K562 (cell line): ENCODE measurements around the gene RGS6. TPM values are rescaled to one million over a fixed set of nuclear protein-coding genes. Genes with fewer than 3 reads are reported as not detected.

Experiments used
- ATAC-seq: fragments of 200-7000 bp; cut with Tn5 transposase; 3 replicates; pipeline ENCODE4 v1.9.1; 2020; ENCODE audit warnings: moderate library complexity
- BruUV-seq: library from RNA; stranded (reverse); fragments of 400-500 nt; replicated peaks from 2 replicates; lab custom pipeline; 2021; lab: Mats Ljungman, UMichigan
- CTCF ChIA-PET: fragments of 300-600 bp; formaldehyde crosslinking; extraction: SDS; loops from one replicate; lab custom pipeline; 2021; ENCODE audit warnings: low intra/inter-chr PET ratio; lab: Yijun Ruan, JAX
- POLR2A ChIA-PET: fragments of 300-600, 350-650 bp; sonication (Branson Sonifier 250); formaldehyde crosslinking; extraction: SDS; loops from one replicate; lab custom pipeline; 2021; ENCODE audit warnings: antibody characterized with exemption, inconsistent platforms; lab: Yijun Ruan, JAX
- DNase-seq, 4 experiments: peaks; one replicate each; pipeline versions ENCODE4 v3.0.0 to v3.0.0-alpha.2; 2011 to 2018; ENCODE audit warnings: low spot score in 3 of 4, mixed read lengths in 3 of 4; ENCODE audit errors: extremely low read depth in 1 of 4
- FAIRE-seq: peaks from 2 replicates; lab custom pipeline; 2011; peaks lifted over from hg19 to GRCh38; lab: Jason Lieb, UNC
- H2AFZ ChIP-seq: 2 replicates; pipeline ENCODE4 v1.6.0; 2011; ENCODE audit warnings: low read depth, low read length, control low read depth, inconsistent platforms
- H3K27ac ChIP-seq: fragments of 200-600 bp; 3 replicates; pipeline ENCODE4 v1.8.0; 2011; ENCODE audit warnings: low read depth, mild to moderate bottlenecking, control low read depth, inconsistent platforms, low read length, moderate library complexity, mixed read lengths; ENCODE audit errors: extremely low read depth
- H3K27me3 ChIP-seq, 2 experiments: fragments of 300-600 bp in 1 of 2; 2 replicates in 1 of 2; 3 replicates in 1 of 2; pipeline versions ENCODE4 v1.6.0 to v1.8.0; 2011; ENCODE audit warnings: inconsistent platforms in 2 of 2, low read length in 2 of 2, mild to moderate bottlenecking in 1 of 2, mixed read lengths in 1 of 2, moderate library complexity in 1 of 2; ENCODE audit not compliant: control insufficient read depth in 2 of 2, insufficient read depth in 2 of 2
- H3K36me3 ChIP-seq: fragments of 300-600 bp; 3 replicates; pipeline ENCODE4 v1.8.0; 2011; ENCODE audit warnings: mild to moderate bottlenecking, low read length, inconsistent platforms; ENCODE audit not compliant: control insufficient read depth, insufficient read depth
- H3K4me1 ChIP-seq, 2 experiments: fragments of 200-600 bp in 1 of 2; replicated peaks in 1 of 2; 2 replicates in 1 of 2; 3 replicates in 1 of 2; pipeline versions ENCODE4 v1.5.1 to v1.8.0; 2011; ENCODE audit warnings: inconsistent platforms in 2 of 2, low read length in 2 of 2, mild to moderate bottlenecking in 1 of 2, mixed read lengths in 1 of 2, moderate library complexity in 1 of 2; ENCODE audit not compliant: control insufficient read depth in 2 of 2, insufficient read depth in 2 of 2
- H3K4me2 ChIP-seq: 2 replicates; pipeline ENCODE4 v1.6.1; 2011; ENCODE audit warnings: low read length, control low read depth, inconsistent platforms, mixed read lengths; ENCODE audit not compliant: insufficient read depth
- H3K4me3 ChIP-seq: fragments of 200-600 bp; sonication (generic), shearing (Covaris generic); 2 replicates; pipeline ENCODE4 v1.5.1; 2016; ENCODE audit warnings: control low read depth, inconsistent platforms
- H3K79me2 ChIP-seq: fragments of 200-600 bp; 3 replicates; pipeline ENCODE4 v1.8.0; 2011; ENCODE audit warnings: low read length, inconsistent platforms; ENCODE audit not compliant: control insufficient read depth, insufficient read depth
- H3K9ac ChIP-seq, 2 experiments: 2 replicates each; pipeline versions ENCODE4 v1.6.0 to v1.6.1; 2011; ENCODE audit warnings: low read depth in 2 of 2, low read length in 2 of 2, control low read depth in 1 of 2, inconsistent platforms in 1 of 2, mild to moderate bottlenecking in 1 of 2, mixed read lengths in 1 of 2; ENCODE audit not compliant: insufficient read depth in 1 of 2
- H3K9me1 ChIP-seq: one replicate; pipeline ENCODE4 v1.6.0; 2011; ENCODE audit warnings: inconsistent platforms, mild to moderate bottlenecking, low read length, moderate library complexity; ENCODE audit not compliant: control insufficient read depth, insufficient read depth
- H3K9me3 ChIP-seq: replicated peaks from 2 replicates; pipeline ENCODE4 v1.5.1; 2011; ENCODE audit warnings: low read depth, low read length, inconsistent platforms; ENCODE audit not compliant: control insufficient read depth, insufficient read depth
- H4K20me1 ChIP-seq: replicated peaks from 2 replicates; pipeline ENCODE4 v1.6.1; 2011; ENCODE audit warnings: low read length, inconsistent platforms, mixed read lengths; ENCODE audit not compliant: control insufficient read depth, insufficient read depth
- AFF1 ChIP-seq, 2 experiments: fragments of 450-650 bp; IDR thresholded peaks; 2 replicates each; pipeline ENCODE4 v1.6.1; 2018; ENCODE audit warnings: mild to moderate bottlenecking in 2 of 2, low read depth in 1 of 2; ENCODE audit not compliant: partially characterized antibody in 2 of 2
- ATF7 ChIP-seq: fragments of 450-650 bp; IDR thresholded peaks from 2 replicates; pipeline ENCODE4 v1.7.1; 2014; ENCODE audit warnings: mild to moderate bottlenecking, moderate library complexity
- GATAD2B ChIP-seq: fragments of 450-650 bp; IDR thresholded peaks from 2 replicates; pipeline ENCODE4 v1.6.1; 2017; ENCODE audit warnings: mild to moderate bottlenecking, borderline replicate concordance
- JUNB ChIP-seq: fragments of 450-650 bp; formaldehyde crosslinking; conservative IDR thresholded peaks from 2 replicates; pipeline ENCODE4 v1.4.0; 2020; ENCODE audit warnings: mild to moderate bottlenecking
- KAT2B ChIP-seq: IDR thresholded peaks from one replicate; pipeline ENCODE4 v1.6.1; 2012; ENCODE audit warnings: low read depth, mild to moderate bottlenecking, control low read depth, inconsistent platforms, low read length, moderate library complexity
- MBD2 ChIP-seq: sonication (generic); IDR thresholded peaks from 2 replicates; pipeline ENCODE4 v1.6.1; 2016; ENCODE audit warnings: low read depth, borderline replicate concordance
- MEF2D ChIP-seq: conservative IDR thresholded peaks from 2 replicates; pipeline ENCODE4 v1.6.1; 2016; ENCODE audit warnings: low read depth, missing genetic modification characterization, missing compliant biosample characterization
- MXI1 ChIP-seq: IDR thresholded peaks from 2 replicates; pipeline ENCODE4 v1.6.1; 2011; ENCODE audit warnings: low read depth, mild to moderate bottlenecking, improper control_type of control experiment, low read length
- NFE2L1 ChIP-seq: fragments of 450-650 bp; IDR thresholded peaks from 2 replicates; pipeline ENCODE4 v1.6.1; 2016; ENCODE audit warnings: missing genetic modification characterization, low read depth, mild to moderate bottlenecking, missing compliant biosample characterization, moderate library complexity, borderline replicate concordance
- PRDM10 ChIP-seq: fragments of 450-650 bp; IDR thresholded peaks from 2 replicates; pipeline ENCODE4 v1.6.1; 2018; ENCODE audit not compliant: partially characterized antibody
- SREBF2 ChIP-seq: sonication (generic); formaldehyde crosslinking; IDR thresholded peaks from 2 replicates; pipeline ENCODE4 v1.4.0; 2020; ENCODE audit warnings: mild to moderate bottlenecking, missing genetic modification reagents
- ZNF121 ChIP-seq: sonication (generic); formaldehyde crosslinking; conservative IDR thresholded peaks from 2 replicates; pipeline ENCODE4 v1.8.0; 2022; ENCODE audit warnings: missing genetic modification reagents
- ZNF184 ChIP-seq: sonication (generic); formaldehyde crosslinking; IDR thresholded peaks from 2 replicates; pipeline ENCODE4 v1.5.0; 2020; ENCODE audit warnings: missing genetic modification reagents
- ZNF217 ChIP-seq: sonication (generic); formaldehyde crosslinking; IDR thresholded peaks from 2 replicates; pipeline ENCODE4 v1.8.0; 2022; ENCODE audit warnings: mild to moderate bottlenecking, missing genetic modification reagents
- ZNF408 ChIP-seq: fragments of 250-450 bp; sonication (Bioruptor Pico); IDR thresholded peaks from 2 replicates; pipeline ENCODE4 v1.4.0; 2020; ENCODE audit warnings: low read depth, mild to moderate bottlenecking, moderate library complexity
- WGBS: fragments of 100-300 bp; shearing (Covaris generic); methylation state at CpG from one replicate; pipeline ENCODE4 v1.1.6; 2016; ENCODE audit warnings: low coverage, mixed read lengths; ENCODE audit not compliant: insufficient coverage; ENCODE audit errors: missing lambda C conversion rate; 5-methylcytosine and 5-hydroxymethylcytosine counted together
- in situ Hi-C: fragments of 300-500 bp; cut with MboI; formaldehyde crosslinking; loops from 4 replicates; pipeline ENCODE4 v1.15.0; 2018; ENCODE audit warnings: inconsistent platforms, mixed read lengths
- intact Hi-C: fragments of 100-400 bp; cut with micrococcal nuclease; formaldehyde crosslinking; loops from 2 replicates; pipeline ENCODE4 v1.14.2; 2022
- polyA plus RNA-seq, 8 experiments: library from polyadenylated mRNA; depleted of rRNA in 4 of 8; stranded (reverse) in 5 of 8; unstranded in 3 of 8; fragments of >200 nt; fragmentation: Nextera tagmentation in 2 of 8; fragmentation: Illumina TruSeq in 1 of 8; extraction: Ambion mirVana in 2 of 8; extraction: Trizol in 1 of 8; gene quantifications; 2 replicates each; pipeline versions ENCODE4 v1.2.1 to v1.2.3, GENCODE V29; 2011 to 2014; ENCODE audit warnings: inconsistent platforms in 1 of 8, missing spikeins in 1 of 8
- total RNA-seq, 7 experiments: library from RNA; depleted of rRNA in 6 of 7; stranded (reverse); fragments of >200 nt in 6 of 7; fragmentation: Illumina TruSeq in 2 of 7; extraction: Trizol in 2 of 7; gene quantifications; 2 replicates each; pipeline versions ENCODE4 v1.2.1 to v1.2.3, GENCODE V29; 2011 to 2021; ENCODE audit warnings: low replicate concordance in 1 of 7

The RGS6 gene
- total and polyA plus RNA-seq, 9 of the 15 experiments (the other 6 are each of a cell fraction or from before 2014, with no cell fraction given) = not detected

GRCh38 chr14:72165229-72165698, 233.0 kb downstream of the RGS6 start:
- no peak overlapping the region for H2AFZ ChIP-seq
- no peaks in the 10 kb centered on the region for H3K27me3 ChIP-seq
- no peaks in the 10 kb centered on the region for H3K9me3 ChIP-seq
- BruUV-seq = no TSS peak
- no peaks in the 10 kb centered on the region for H3K4me1 ChIP-seq
- no peak overlapping the region for H3K4me2 ChIP-seq
- FAIRE-seq (no peak), ATAC-seq (no peak), DNase-seq (no peak)
- intact Hi-C loops (no loop called here), in situ Hi-C loops (no loop called here)
- 1% methylated on average over 8 of the region's 8 CpGs for WGBS
- POLR2A ChIA-PET = interaction anchor here (0.9 kb wide), 1 partner anchor 17 kb away, joined by 3 read pairs; no protein-coding TSS in a partner anchor
- no peaks in the 10 kb centered on the region for H3K79me2 ChIP-seq
- H3K4me3 ChIP-seq = no peak overlapping the region
- CTCF ChIA-PET = no interaction called here
- H4K20me1 ChIP-seq = no peaks in the 10 kb centered on the region
- H3K27ac ChIP-seq = no peak overlapping the region
- no peaks in the 10 kb centered on the region for H3K36me3 ChIP-seq
- H3K9me1 ChIP-seq = no peaks in the 10 kb centered on the region
- no peak overlapping the region for H3K9ac ChIP-seq
- no peak for TF ChIP-seq AFF1 (IDR thresholded peaks at IDR 0.05; ENCODE audit: low read depth in 1 of 2, partially characterized antibody in 2 of 2)
- TF ChIP-seq ZNF408 (CRISPR knock-in tag) = no peak
- TF ChIP-seq NFE2L1 (tag) = no peak
- no peak for TF ChIP-seq KAT2B
- no peak for TF ChIP-seq GATAD2B
- TF ChIP-seq MEF2D (tag) = no peak
- TF ChIP-seq ZNF217 = no peak
- TF ChIP-seq MBD2 = no peak
- no peak for TF ChIP-seq MXI1
- no peak for TF ChIP-seq SREBF2 (CRISPR knock-in tag)
- TF ChIP-seq ZNF121 (CRISPR knock-in tag) = no peak
- TF ChIP-seq PRDM10 = no peak
- no peak for TF ChIP-seq JUNB
- TF ChIP-seq ZNF184 (CRISPR knock-in tag) = no peak
- no peak for TF ChIP-seq ATF7
